Upper lobe of left lung (tissue), 4 donors: ENCODE measurements around the gene PPP1R1B.

Experiments used
- CTCF ChIP-seq, 6 experiments: fragments of 450-650 bp in 4 of 6; fragments of 200-600 bp in 2 of 6; sonication (generic) in 2 of 6; IDR thresholded peaks; one replicate each; pipeline ENCODE4 v1.5.1; 2016 to 2019; ENCODE audit warnings: antibody characterized with exemption in 6 of 6
- EP300 ChIP-seq, 4 donors: sonication (generic); formaldehyde crosslinking; IDR thresholded peaks; one replicate each; pipeline ENCODE4 v1.5.1; 2017; ENCODE audit warnings: antibody characterized with exemption in 4 of 4, control low read depth in 2 of 4
- POLR2A ChIP-seq, 4 donors: fragments of 450-650 bp; IDR thresholded peaks; one replicate each; pipeline ENCODE4 v1.5.1; 2016 to 2017; ENCODE audit warnings: antibody characterized with exemption in 4 of 4, mild to moderate bottlenecking in 2 of 4
- POLR2AphosphoS5 ChIP-seq, 2 donors: sonication (generic); formaldehyde crosslinking; IDR thresholded peaks; one replicate each; pipeline ENCODE4 v1.5.1; 2017; ENCODE audit warnings: antibody characterized with exemption in 2 of 2

- TF ChIP-seq CTCF (IDR thresholded peaks at IDR 0.05): no peak
- TF ChIP-seq POLR2A (IDR thresholded peaks at IDR 0.05): no peak
- no peak for TF ChIP-seq POLR2AphosphoS5 (IDR thresholded peaks at IDR 0.05)
- TF ChIP-seq EP300 (IDR thresholded peaks at IDR 0.05): no peak
Observed at GRCh38 chr17:39677542-39678339, 51.0 kb downstream of the PPP1R1B start.
